GM12878 (cell line): Measurements from ENCODE around the gene SFT2D2. TPM values are rescaled to one million over a fixed set of nuclear protein-coding genes. Genes with fewer than 3 reads are reported as not detected.

ENCODE experiments used
- EED ChIP-seq: sonication (generic); IDR thresholded peaks from 2 replicates; pipeline ENCODE4 v1.6.1; 2016; ENCODE audit warnings: antibody characterized with exemption, low read depth
- EZH2 ChIP-seq: IDR thresholded peaks from 2 replicates; pipeline ENCODE4 v1.6.1; 2012; ENCODE audit warnings: low read depth, mild to moderate bottlenecking, control low read depth, inconsistent platforms, low read length, borderline replicate concordance; ENCODE audit not compliant: control insufficient read depth
- NKRF ChIP-seq: fragments of 450-650 bp; conservative IDR thresholded peaks from 2 replicates; pipeline ENCODE4 v1.6.1; 2017; ENCODE audit warnings: mild to moderate bottlenecking, moderate library complexity
- REST ChIP-seq: IDR thresholded peaks from 2 replicates; pipeline ENCODE4 v1.6.1; 2012; ENCODE audit warnings: mild to moderate bottlenecking, low read depth, low read length
- USF2 ChIP-seq: IDR thresholded peaks from 2 replicates; pipeline ENCODE4 v1.6.1; 2011; ENCODE audit warnings: low read depth, low read length, improper control_type of control experiment, borderline replicate concordance
- polyA plus RNA-seq, 11 experiments: library from polyadenylated mRNA; depleted of rRNA in 4 of 11; unstranded in 6 of 11; stranded (reverse) in 5 of 11; fragments of >200 nt; fragmentation: Nextera tagmentation in 4 of 11; fragmentation: Illumina TruSeq in 1 of 11; extraction: Ambion mirVana in 4 of 11; extraction: Trizol in 1 of 11; gene quantifications; 1 replicate in 1 of 11; 2 replicates in 10 of 11; pipeline versions ENCODE4 v1.2.1 to v1.2.3, GENCODE V29; 2011 to 2016; ENCODE audit warnings: inconsistent platforms in 2 of 11, missing spikeins in 2 of 11, low read depth in 1 of 11
- total RNA-seq, 4 experiments: library from RNA; depleted of rRNA in 3 of 4; stranded (reverse); fragments of >200 nt in 3 of 4; fragmentation: Illumina TruSeq in 1 of 4; extraction: Trizol in 1 of 4; gene quantifications; 2 replicates each; pipeline versions ENCODE4 v1.2.1 to v1.2.3, GENCODE V29; 2013 to 2021

SFT2D2 gene
- total and polyA plus RNA-seq, 10 of the 15 experiments (the other 5 are each of a cell fraction or from before 2014, with no cell fraction given): 5.6 to 49.6 (median 24.9) TPM

GRCh38 chr1:168187177-168187576, 38.6 kb upstream of the SFT2D2 start (continued):
- TF ChIP-seq NKRF (no peak), REST (no peak), EZH2 (no peak), EED (no peak), USF2 (no peak)
- TF ChIP-seq, all 136 proteins: peak for 0
